Transverse colon (tissue), 4 donors: ENCODE measurements around the gene IPO11.

Experiments used
- EP300 ChIP-seq: sonication (generic); formaldehyde crosslinking; IDR thresholded peaks from one replicate; pipeline ENCODE4 v1.6.1; 2017; ENCODE audit warnings: antibody characterized with exemption, low read depth
- POLR2A ChIP-seq: fragments of 450-650 bp; IDR thresholded peaks from one replicate; pipeline ENCODE4 v1.6.1; 2016; ENCODE audit warnings: antibody characterized with exemption, mild to moderate bottlenecking, moderate library complexity
- POLR2AphosphoS5 ChIP-seq, 3 donors: sonication (generic); formaldehyde crosslinking; IDR thresholded peaks; one replicate each; pipeline ENCODE4 v1.6.1; 2016; ENCODE audit warnings: antibody characterized with exemption in 3 of 3
- TF ChIP-seq, protein P1 (sequence below), 5 experiments: fragments of 200-600 bp in 3 of 5; fragments of 450-650 bp in 2 of 5; sonication (generic) in 3 of 5; IDR thresholded peaks; 1 replicate in 2 of 5; 2 replicates in 3 of 5; pipeline ENCODE4 v1.5.1; 2016 to 2017; ENCODE audit warnings: antibody characterized with exemption in 5 of 5, inconsistent platforms in 3 of 5, mild to moderate bottlenecking in 2 of 5, moderate library complexity in 1 of 5

DNA sequence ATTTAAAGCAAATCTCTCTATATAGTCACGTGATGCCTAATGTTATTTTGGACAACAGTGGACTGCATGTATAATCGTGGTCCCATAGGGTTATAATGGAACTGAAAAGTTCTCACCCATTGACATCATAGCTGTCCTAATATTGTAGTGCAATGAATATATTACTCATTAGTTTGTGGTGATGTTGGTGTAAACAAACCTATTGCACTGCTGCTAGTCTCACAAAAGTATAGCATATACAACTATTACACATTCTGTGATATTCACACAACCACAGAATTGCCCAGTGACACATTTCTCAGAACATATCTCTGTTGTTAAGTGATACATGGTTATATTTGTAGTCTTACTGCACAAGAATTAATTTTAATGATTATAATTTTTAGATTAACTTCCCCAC, 37.7 kb downstream of the IPO11 start:
- TF ChIP-seq POLR2AphosphoS5 (IDR thresholded peaks at IDR 0.05) (no peak), POLR2A (no peak), EP300 (no peak)
- TF ChIP-seq, protein P1, sequence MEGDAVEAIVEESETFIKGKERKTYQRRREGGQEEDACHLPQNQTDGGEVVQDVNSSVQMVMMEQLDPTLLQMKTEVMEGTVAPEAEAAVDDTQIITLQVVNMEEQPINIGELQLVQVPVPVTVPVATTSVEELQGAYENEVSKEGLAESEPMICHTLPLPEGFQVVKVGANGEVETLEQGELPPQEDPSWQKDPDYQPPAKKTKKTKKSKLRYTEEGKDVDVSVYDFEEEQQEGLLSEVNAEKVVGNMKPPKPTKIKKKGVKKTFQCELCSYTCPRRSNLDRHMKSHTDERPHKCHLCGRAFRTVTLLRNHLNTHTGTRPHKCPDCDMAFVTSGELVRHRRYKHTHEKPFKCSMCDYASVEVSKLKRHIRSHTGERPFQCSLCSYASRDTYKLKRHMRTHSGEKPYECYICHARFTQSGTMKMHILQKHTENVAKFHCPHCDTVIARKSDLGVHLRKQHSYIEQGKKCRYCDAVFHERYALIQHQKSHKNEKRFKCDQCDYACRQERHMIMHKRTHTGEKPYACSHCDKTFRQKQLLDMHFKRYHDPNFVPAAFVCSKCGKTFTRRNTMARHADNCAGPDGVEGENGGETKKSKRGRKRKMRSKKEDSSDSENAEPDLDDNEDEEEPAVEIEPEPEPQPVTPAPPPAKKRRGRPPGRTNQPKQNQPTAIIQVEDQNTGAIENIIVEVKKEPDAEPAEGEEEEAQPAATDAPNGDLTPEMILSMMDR (IDR thresholded peaks at IDR 0.05): no peak
